ENCODE measurements around the gene MYL12A.
A peak's percentile ranks its signal among the peaks of the same experiment; 100 is the strongest.

The MYL12A gene

GRCh38 chr18:3257627-3258120 lies 10.1 kb downstream of the MYL12A start:
- no peak for TF ChIP-seq CTCF (IDR thresholded peaks at IDR 0.05; ENCODE audit: poor library complexity, severe bottlenecking)
- Histone ChIP-seq H3K36me3 (ENCODE audit: low read depth) (peaks cover 59% of the 10 kb centered on the region), H3K27me3 (ENCODE audit: insufficient read depth, poor library complexity, severe bottlenecking) (no peaks in the 10 kb centered on the region), H3K4me3 (ENCODE audit: severe bottlenecking) (no peak overlapping the region), H3K4me1 (ENCODE audit: insufficient read depth, poor library complexity, severe bottlenecking) (peaks cover 14% of the 10 kb centered on the region), H3K9me3 (ENCODE audit: severe bottlenecking) (no peaks in the 10 kb centered on the region), H3K27ac (ENCODE audit: poor library complexity, severe bottlenecking) (peak overlapping the region; percentile 39)
- ATAC-seq (ENCODE audit: low read depth) (no peak), DNase-seq (ENCODE audit: low spot score) (no peak)

- ATAC-seq (ENCODE audit: low read depth): no peak
- peak overlapping the region; percentile 75 for H3K4me3 ChIP-seq (ENCODE audit: severe bottlenecking)
- no peaks in the 10 kb centered on the region for H3K9me3 ChIP-seq (ENCODE audit: severe bottlenecking)
- peak overlapping the region; percentile 93 for H3K27ac ChIP-seq (ENCODE audit: poor library complexity, severe bottlenecking)
- peaks cover 39% of the 10 kb centered on the region for H3K36me3 ChIP-seq (ENCODE audit: low read depth)
- no peak for DNase-seq (ENCODE audit: low spot score)
- no peaks in the 10 kb centered on the region for H3K27me3 ChIP-seq (ENCODE audit: insufficient read depth, poor library complexity, severe bottlenecking)
- no peak for TF ChIP-seq CTCF (IDR thresholded peaks at IDR 0.05; ENCODE audit: poor library complexity, severe bottlenecking)
- H3K4me1 ChIP-seq (ENCODE audit: insufficient read depth, poor library complexity, severe bottlenecking): peaks cover 36% of the 10 kb centered on the region
Measured at GRCh38 chr18:3260995-3261372, 13.4 kb downstream of the MYL12A start.

- ATAC-seq (ENCODE audit: low read depth): peak; percentile 70
- TF ChIP-seq CTCF (IDR thresholded peaks at IDR 0.05; ENCODE audit: poor library complexity, severe bottlenecking): no peak
- peak within 1 kb of the TSS; percentile 93 for H3K27ac ChIP-seq (ENCODE audit: poor library complexity, severe bottlenecking)
- H3K27me3 ChIP-seq (ENCODE audit: insufficient read depth, poor library complexity, severe bottlenecking): no peaks in the 10 kb centered on the region
- H3K36me3 ChIP-seq (ENCODE audit: low read depth): peaks cover 33% of the 10 kb centered on the region
- H3K9me3 ChIP-seq (ENCODE audit: severe bottlenecking): no peaks in the 10 kb centered on the region
- H3K4me3 ChIP-seq (ENCODE audit: severe bottlenecking): peak within 1 kb of the TSS; percentile 75
- peak; percentile 81 for DNase-seq (ENCODE audit: low spot score)
- H3K4me1 ChIP-seq (ENCODE audit: insufficient read depth, poor library complexity, severe bottlenecking): peaks cover 35% of the 10 kb centered on the region
Measured at GRCh38 chr18:3261373-3262233, 14.0 kb downstream of the MYL12A start, which contains the start of gene MYL12B. MYL12B (plus strand) TSS chr18:3262133; CDS start chr18:3272899, 10,766 bp downstream.

GRCh38 chr18:3262234-3263131 lies 14.9 kb downstream of the MYL12A start:
- peak overlapping the region; percentile 93 for H3K27ac ChIP-seq (ENCODE audit: poor library complexity, severe bottlenecking)
- H3K9me3 ChIP-seq (ENCODE audit: severe bottlenecking): no peaks in the 10 kb centered on the region
- H3K27me3 ChIP-seq (ENCODE audit: insufficient read depth, poor library complexity, severe bottlenecking): no peaks in the 10 kb centered on the region
- H3K4me1 ChIP-seq (ENCODE audit: insufficient read depth, poor library complexity, severe bottlenecking): peaks cover 34% of the 10 kb centered on the region
- H3K4me3 ChIP-seq (ENCODE audit: severe bottlenecking): peak overlapping the region; percentile 75
- no peak for DNase-seq (ENCODE audit: low spot score)
- TF ChIP-seq CTCF (IDR thresholded peaks at IDR 0.05; ENCODE audit: poor library complexity, severe bottlenecking): no peak
- ATAC-seq (ENCODE audit: low read depth): peak; percentile 46
- peaks cover 24% of the 10 kb centered on the region for H3K36me3 ChIP-seq (ENCODE audit: low read depth)
